SK-N-SH treated with all-trans-retinoic acid at 6 μM for 48 hours (cell line): ENCODE results near the gene NEURL1B.

Experiments
- ATAC-seq: fragments of 200-7000 bp; cut with Tn5 transposase; 3 replicates; pipeline ENCODE4 v1.9.1; 2020; ENCODE audit warnings: mild to moderate bottlenecking, moderate library complexity
- ARNTL ChIP-seq: fragments of 450-650 bp; formaldehyde crosslinking; IDR thresholded peaks from 2 replicates; pipeline ENCODE4 v1.5.0; 2020; ENCODE audit warnings: low read depth, mild to moderate bottlenecking, moderate library complexity, borderline replicate concordance
- BACH2 ChIP-seq: fragments of 250-450 bp; sonication (Bioruptor Pico); IDR thresholded peaks from 2 replicates; pipeline ENCODE4 v1.9.0; 2021; ENCODE audit warnings: mild to moderate bottlenecking, borderline replicate concordance
- CSDC2 ChIP-seq: fragments of 250-450 bp; sonication (Bioruptor Pico); IDR thresholded peaks from 2 replicates; pipeline ENCODE4 v1.5.0; 2020; ENCODE audit warnings: mild to moderate bottlenecking, moderate library complexity
- ESRRG ChIP-seq: fragments of 250-450 bp; sonication (Bioruptor Pico); IDR thresholded peaks from 2 replicates; pipeline ENCODE4 v1.6.1; 2021; ENCODE audit warnings: mild to moderate bottlenecking
- GLIS3 ChIP-seq: fragments of 250-450 bp; sonication (Bioruptor Pico); IDR thresholded peaks from 2 replicates; pipeline ENCODE4 v1.5.0; 2020; ENCODE audit warnings: mild to moderate bottlenecking, moderate library complexity
- ISL1 ChIP-seq: fragments of 250-450 bp; sonication (Bioruptor Pico); IDR thresholded peaks from 2 replicates; pipeline ENCODE4 v2.1.2; 2022; ENCODE audit warnings: mild to moderate bottlenecking, moderate library complexity
- OSR1 ChIP-seq: fragments of 250-450 bp; sonication (Bioruptor Pico); IDR thresholded peaks from 2 replicates; pipeline ENCODE4 v1.8.0; 2022; ENCODE audit warnings: moderate library complexity, mild to moderate bottlenecking, inconsistent platforms
- PPARA ChIP-seq: fragments of 250-450 bp; sonication (Bioruptor Pico); IDR thresholded peaks from 2 replicates; pipeline ENCODE4 v1.5.0; 2020; ENCODE audit warnings: mild to moderate bottlenecking, borderline replicate concordance
- RARB ChIP-seq: fragments of 250-450 bp; sonication (Bioruptor Pico); IDR thresholded peaks from 2 replicates; pipeline ENCODE4 v1.8.0; 2021; ENCODE audit warnings: mild to moderate bottlenecking, moderate library complexity
- SNAI2 ChIP-seq: fragments of 250-450 bp; sonication (Bioruptor Pico); IDR thresholded peaks from 2 replicates; pipeline ENCODE4 v1.5.0; 2020; ENCODE audit warnings: mild to moderate bottlenecking, moderate library complexity
- ZC3H10 ChIP-seq: fragments of 250-450 bp; sonication (Bioruptor Pico); IDR thresholded peaks from 2 replicates; pipeline ENCODE4 v1.5.1; 2021; ENCODE audit warnings: mild to moderate bottlenecking, moderate library complexity
- ZFP3 ChIP-seq: fragments of 250-450 bp; sonication (Bioruptor Pico); IDR thresholded peaks from 2 replicates; pipeline ENCODE4 v1.5.0; 2020; ENCODE audit warnings: mild to moderate bottlenecking, moderate library complexity
- ZFP30 ChIP-seq: fragments of 450-650 bp; formaldehyde crosslinking; IDR thresholded peaks from 2 replicates; pipeline ENCODE4 v1.5.0; 2022; ENCODE audit warnings: mild to moderate bottlenecking, moderate library complexity
- ZNF565 ChIP-seq: fragments of 450-650 bp; formaldehyde crosslinking; conservative IDR thresholded peaks from 2 replicates; pipeline ENCODE4 v1.5.0; 2020; ENCODE audit warnings: low read depth, mild to moderate bottlenecking, moderate library complexity
- ZNF70 ChIP-seq: fragments of 450-650 bp; formaldehyde crosslinking; IDR thresholded peaks from 2 replicates; pipeline ENCODE4 v1.5.0; 2020; ENCODE audit warnings: mild to moderate bottlenecking, moderate library complexity
- ZNF8 ChIP-seq: fragments of 450-650 bp; formaldehyde crosslinking; IDR thresholded peaks from 2 replicates; pipeline ENCODE4 v1.5.0; 2020; ENCODE audit warnings: mild to moderate bottlenecking, moderate library complexity
- TF ChIP-seq, protein P1 (sequence below): fragments of 250-450 bp; sonication (Bioruptor Pico); IDR thresholded peaks from 2 replicates; pipeline ENCODE4 v1.5.1; 2020; ENCODE audit warnings: low read depth, mild to moderate bottlenecking, moderate library complexity
- TF ChIP-seq, protein P2 (sequence below): fragments of 250-450 bp; sonication (Bioruptor Pico); IDR thresholded peaks from 2 replicates; pipeline ENCODE4 v1.8.0; 2020; ENCODE audit warnings: mild to moderate bottlenecking, moderate library complexity, borderline replicate concordance
- TF ChIP-seq, protein P3 (sequence below): fragments of 250-450 bp; sonication (Bioruptor Pico); IDR thresholded peaks from 2 replicates; pipeline ENCODE4 v1.8.0; 2021; ENCODE audit warnings: low read depth, mild to moderate bottlenecking, moderate library complexity, borderline replicate concordance

Gene NEURL1B

DNA sequence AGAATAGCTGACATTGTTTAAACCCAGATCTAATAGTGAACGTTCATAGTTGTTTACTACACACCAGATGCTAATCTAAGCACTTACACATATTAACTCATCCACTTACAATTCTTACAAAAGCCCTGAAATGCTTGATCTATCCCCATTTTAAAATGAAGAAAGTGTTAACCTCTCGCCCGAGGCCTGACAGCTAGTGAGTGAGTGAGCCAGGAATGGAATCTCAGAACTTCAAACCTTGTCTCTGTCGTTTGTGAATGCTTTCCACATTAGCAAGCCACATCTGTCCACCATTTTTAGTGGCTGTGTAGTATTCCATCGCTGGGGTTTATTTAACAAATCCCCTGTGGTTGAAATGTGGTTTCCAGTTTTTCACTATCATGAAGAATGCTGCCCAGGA, 24.9 kb upstream of the NEURL1B start:
- ATAC-seq = no peak
- no peak for TF ChIP-seq CSDC2 (CRISPR knock-in tag)
- TF ChIP-seq PPARA = no peak
- TF ChIP-seq ZFP30 (CRISPR knock-in tag) = no peak
- TF ChIP-seq, protein P1, sequence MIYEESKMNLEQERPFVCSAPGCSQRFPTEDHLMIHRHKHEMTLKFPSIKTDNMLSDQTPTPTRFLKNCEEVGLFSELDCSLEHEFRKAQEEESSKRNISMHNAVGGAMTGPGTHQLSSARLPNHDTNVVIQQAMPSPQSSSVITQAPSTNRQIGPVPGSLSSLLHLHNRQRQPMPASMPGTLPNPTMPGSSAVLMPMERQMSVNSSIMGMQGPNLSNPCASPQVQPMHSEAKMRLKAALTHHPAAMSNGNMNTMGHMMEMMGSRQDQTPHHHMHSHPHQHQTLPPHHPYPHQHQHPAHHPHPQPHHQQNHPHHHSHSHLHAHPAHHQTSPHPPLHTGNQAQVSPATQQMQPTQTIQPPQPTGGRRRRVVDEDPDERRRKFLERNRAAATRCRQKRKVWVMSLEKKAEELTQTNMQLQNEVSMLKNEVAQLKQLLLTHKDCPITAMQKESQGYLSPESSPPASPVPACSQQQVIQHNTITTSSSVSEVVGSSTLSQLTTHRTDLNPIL (CRISPR knock-in tag) = no peak
- no peak for TF ChIP-seq ZNF70 (CRISPR knock-in tag)
- TF ChIP-seq ARNTL (CRISPR knock-in tag) = no peak

DNA sequence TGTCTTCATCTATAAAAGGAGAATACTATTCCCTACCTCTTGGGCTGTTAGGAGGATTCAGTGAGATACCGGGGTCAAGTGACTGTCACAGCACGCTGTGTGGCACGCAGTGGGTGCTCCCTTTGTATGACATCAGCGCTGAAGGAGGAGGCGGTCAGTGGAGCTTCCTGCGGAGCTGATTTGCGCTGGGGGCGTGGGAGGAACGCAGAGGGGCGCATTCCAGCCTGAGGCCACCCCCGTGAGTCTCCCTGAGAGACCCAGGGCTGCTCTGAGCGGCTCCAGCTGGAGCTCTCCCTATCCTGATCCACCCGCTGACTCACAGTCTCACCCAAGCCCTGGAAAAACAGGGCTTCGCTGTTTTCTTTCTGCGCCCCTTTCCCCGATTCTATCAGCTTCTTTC, 24.3 kb upstream of the NEURL1B start:
- ATAC-seq = no peak
- TF ChIP-seq RARB (CRISPR knock-in tag) = no peak
- TF ChIP-seq, protein P2, sequence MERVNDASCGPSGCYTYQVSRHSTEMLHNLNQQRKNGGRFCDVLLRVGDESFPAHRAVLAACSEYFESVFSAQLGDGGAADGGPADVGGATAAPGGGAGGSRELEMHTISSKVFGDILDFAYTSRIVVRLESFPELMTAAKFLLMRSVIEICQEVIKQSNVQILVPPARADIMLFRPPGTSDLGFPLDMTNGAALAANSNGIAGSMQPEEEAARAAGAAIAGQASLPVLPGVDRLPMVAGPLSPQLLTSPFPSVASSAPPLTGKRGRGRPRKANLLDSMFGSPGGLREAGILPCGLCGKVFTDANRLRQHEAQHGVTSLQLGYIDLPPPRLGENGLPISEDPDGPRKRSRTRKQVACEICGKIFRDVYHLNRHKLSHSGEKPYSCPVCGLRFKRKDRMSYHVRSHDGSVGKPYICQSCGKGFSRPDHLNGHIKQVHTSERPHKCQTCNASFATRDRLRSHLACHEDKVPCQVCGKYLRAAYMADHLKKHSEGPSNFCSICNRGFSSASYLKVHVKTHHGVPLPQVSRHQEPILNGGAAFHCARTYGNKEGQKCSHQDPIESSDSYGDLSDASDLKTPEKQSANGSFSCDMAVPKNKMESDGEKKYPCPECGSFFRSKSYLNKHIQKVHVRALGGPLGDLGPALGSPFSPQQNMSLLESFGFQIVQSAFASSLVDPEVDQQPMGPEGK = no peak
- no peak for TF ChIP-seq PPARA
- no peak for TF ChIP-seq ZNF8 (CRISPR knock-in tag)
- no peak for TF ChIP-seq ZFP30 (CRISPR knock-in tag)
- TF ChIP-seq ZNF565 (CRISPR knock-in tag) = no peak
- no peak for TF ChIP-seq ZNF70 (CRISPR knock-in tag)
- no peak for TF ChIP-seq ISL1 (CRISPR knock-in tag)
- TF ChIP-seq ESRRG (CRISPR knock-in tag) = no peak
- TF ChIP-seq OSR1 (CRISPR knock-in tag) = no peak

DNA sequence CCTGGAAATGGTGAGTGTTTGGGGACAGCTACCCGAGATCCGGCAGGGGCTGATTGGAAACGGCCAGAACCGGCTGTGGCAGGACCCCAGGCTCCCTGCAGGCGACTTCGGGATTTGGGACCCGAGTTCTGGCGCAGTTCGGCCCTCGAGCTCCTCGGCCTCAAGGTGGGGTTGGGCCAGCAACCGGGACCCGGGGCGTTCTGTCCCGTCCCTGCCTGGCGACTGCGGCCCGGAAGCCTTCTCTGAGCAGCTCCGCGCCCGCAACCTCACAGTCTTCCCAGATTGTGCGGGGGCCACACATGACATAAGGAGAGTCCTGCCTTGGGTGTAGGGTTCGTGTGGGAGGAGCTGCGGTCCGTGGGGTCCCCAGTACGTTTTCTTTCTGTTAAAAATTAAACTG, 23.2 kb upstream of the NEURL1B start:
- no peak for TF ChIP-seq ZFP3
- TF ChIP-seq CSDC2 (CRISPR knock-in tag) = no peak
- TF ChIP-seq BACH2 (CRISPR knock-in tag) = no peak
- TF ChIP-seq, protein P2 = no peak
- no peak for ATAC-seq

DNA sequence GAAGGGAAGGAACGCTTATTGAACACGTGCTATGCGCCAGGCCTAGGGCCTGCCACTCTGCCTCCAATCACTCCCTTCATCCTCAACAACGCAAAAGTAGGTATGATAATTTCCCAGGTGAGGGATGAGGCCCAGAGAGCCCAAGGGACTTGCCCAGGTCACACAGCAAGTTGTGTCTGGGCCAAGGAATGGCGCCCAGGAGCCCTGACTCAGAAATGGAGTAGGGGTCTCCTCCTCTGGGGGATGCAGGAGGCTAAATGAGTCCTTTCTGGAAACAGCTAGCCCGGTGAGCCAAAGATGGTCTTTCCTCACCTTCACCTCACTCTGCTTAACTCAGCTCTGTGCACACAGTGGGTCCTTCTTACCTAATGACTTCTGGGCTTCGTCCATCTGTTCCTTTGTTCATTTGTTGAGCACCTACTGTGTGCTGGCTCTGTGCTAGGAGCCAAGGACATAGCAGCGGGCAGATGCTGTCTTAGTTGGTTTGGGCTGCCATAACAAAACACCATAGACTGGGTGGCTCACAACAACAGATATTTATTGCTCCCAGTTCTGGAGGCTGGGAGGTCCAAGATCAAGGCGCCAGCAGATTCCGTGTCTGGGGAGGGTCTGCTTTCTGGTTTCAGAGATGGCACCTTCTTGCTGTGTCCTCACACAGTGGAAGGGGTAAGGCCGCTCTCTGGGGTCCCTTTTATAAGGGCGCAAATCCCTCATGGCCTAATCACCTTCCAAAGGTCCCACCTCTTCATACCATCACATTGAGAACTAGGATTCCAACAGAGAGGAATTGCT, 22.3 kb upstream of the NEURL1B start:
- ATAC-seq = no peak
- no peak for TF ChIP-seq GLIS3 (CRISPR knock-in tag)
- no peak for TF ChIP-seq RARB (CRISPR knock-in tag)
- TF ChIP-seq, protein P2 = no peak
- no peak for TF ChIP-seq CSDC2 (CRISPR knock-in tag)
- TF ChIP-seq ZNF70 (CRISPR knock-in tag) = no peak
- TF ChIP-seq PPARA = no peak
- TF ChIP-seq ZNF565 (CRISPR knock-in tag) = no peak
- no peak for TF ChIP-seq ZC3H10 (CRISPR knock-in tag)
- TF ChIP-seq ZNF8 (CRISPR knock-in tag) = no peak
- TF ChIP-seq, protein P3, sequence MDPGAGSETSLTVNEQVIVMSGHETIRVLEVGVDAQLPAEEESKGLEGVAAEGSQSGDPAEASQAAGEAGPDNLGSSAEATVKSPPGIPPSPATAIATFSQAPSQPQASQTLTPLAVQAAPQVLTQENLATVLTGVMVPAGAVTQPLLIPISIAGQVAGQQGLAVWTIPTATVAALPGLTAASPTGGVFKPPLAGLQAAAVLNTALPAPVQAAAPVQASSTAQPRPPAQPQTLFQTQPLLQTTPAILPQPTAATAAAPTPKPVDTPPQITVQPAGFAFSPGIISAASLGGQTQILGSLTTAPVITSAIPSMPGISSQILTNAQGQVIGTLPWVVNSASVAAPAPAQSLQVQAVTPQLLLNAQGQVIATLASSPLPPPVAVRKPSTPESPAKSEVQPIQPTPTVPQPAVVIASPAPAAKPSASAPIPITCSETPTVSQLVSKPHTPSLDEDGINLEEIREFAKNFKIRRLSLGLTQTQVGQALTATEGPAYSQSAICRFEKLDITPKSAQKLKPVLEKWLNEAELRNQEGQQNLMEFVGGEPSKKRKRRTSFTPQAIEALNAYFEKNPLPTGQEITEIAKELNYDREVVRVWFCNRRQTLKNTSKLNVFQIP = no peak
- no peak for TF ChIP-seq SNAI2 (CRISPR knock-in tag)
- TF ChIP-seq OSR1 (CRISPR knock-in tag) = no peak
- no peak for TF ChIP-seq ESRRG (CRISPR knock-in tag)
- no peak for TF ChIP-seq ZFP3
- TF ChIP-seq, all 23 proteins: peak for 0
